Lower leg skin (tissue), 3 donors: ENCODE data around the gene ZBTB21.

Experiments
- CTCF ChIP-seq, 3 donors: fragments of 450-650 bp; IDR thresholded peaks; one replicate each; pipeline ENCODE4 v1.5.1; 2016; ENCODE audit warnings: antibody characterized with exemption in 3 of 3, mild to moderate bottlenecking in 3 of 3, moderate library complexity in 2 of 3
- POLR2A ChIP-seq, 2 donors: fragments of 450-650 bp; IDR thresholded peaks; one replicate each; pipeline ENCODE4 v1.6.1; 2016 to 2017; ENCODE audit warnings: antibody characterized with exemption in 2 of 2, mild to moderate bottlenecking in 1 of 2, moderate library complexity in 1 of 2

GRCh38 chr21:42032968-42033367, 22.8 kb upstream of the ZBTB21 start:
- TF ChIP-seq CTCF (IDR thresholded peaks at IDR 0.05): no peak
- TF ChIP-seq POLR2A (IDR thresholded peaks at IDR 0.05): no peak
